HG03135 (cell line): ENCODE data around the gene RASGRP2.

Source experiments
- ATAC-seq: cut with Tn5 transposase; IDR thresholded peaks from one replicate; pipeline ENCODE4 v1.9.1; 2021; ENCODE audit warnings: mild to moderate bottlenecking, moderate library complexity; ENCODE audit not compliant: unreplicated experiment

RASGRP2 gene

DNA sequence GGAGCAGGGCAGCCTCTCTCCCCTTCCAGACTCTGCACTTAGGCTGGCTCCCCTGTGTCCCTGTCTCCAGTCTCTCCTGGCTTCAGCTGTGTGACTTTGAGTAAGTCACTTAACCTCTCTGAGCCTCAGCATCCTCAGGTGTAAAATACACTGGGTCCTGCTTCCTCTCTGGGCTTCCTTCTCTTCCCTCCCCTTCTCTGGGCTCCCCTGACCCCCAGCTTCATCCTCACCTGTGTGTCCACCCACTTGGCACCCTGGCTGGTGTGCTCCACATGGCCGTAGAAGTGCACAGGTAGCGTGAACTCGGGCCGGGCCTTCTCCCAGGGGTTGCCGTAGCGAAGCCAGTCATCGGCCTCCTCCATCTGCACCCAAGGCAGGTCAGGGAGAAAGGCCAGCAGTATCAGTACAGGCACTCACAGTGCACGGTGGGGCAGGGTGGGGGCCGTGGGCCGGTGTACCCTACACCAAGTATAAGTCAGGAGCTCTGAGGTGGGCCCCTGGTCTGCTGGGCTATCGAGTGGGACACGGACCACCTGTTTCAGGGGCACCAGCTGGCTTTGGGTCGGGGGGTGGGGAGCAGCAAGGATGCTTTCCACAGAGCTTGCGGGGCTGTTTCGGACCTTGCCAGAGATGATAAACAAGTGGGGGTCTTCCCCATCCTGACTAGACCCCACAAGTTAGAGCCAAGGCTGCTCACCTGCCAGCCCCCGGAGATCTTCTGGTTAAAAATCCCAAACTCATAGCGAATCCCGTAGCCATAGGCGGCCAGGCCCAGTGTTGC is 13.8 kb upstream of the RASGRP2 start:
- ATAC-seq, result no peak

DNA sequence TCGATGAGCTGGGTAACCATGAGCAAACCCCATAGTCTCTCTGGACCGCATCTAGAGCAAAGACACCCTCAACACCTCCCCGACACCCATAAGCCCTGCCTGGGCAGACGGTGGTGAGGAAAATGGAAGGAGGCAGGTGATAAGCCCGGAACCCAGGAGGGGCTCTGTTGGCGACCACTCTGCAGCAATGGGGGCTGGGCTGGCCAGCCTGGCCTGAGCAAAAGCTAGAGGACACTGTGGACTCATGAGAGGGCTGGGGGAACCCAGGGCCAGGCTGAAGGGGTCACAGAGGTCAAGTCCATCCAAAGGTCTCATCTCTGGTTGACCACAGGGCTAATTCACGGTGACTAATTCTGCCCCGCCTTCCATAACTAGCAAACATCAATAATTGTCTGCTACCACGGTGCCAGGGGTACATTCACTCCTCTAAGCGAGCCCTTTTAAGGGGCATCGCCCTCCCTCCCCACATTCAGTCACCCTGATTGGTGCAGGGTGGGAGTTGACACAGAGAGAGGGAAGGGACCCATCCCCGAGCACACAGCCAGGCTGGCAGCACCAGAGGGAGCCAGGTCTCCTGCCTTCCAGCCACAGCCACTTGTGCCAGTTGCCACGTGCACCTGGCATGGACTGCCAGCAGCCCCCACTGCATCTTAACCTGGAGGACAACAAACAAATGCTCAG is 11.9 kb upstream of the RASGRP2 start:
- no peak for ATAC-seq

DNA sequence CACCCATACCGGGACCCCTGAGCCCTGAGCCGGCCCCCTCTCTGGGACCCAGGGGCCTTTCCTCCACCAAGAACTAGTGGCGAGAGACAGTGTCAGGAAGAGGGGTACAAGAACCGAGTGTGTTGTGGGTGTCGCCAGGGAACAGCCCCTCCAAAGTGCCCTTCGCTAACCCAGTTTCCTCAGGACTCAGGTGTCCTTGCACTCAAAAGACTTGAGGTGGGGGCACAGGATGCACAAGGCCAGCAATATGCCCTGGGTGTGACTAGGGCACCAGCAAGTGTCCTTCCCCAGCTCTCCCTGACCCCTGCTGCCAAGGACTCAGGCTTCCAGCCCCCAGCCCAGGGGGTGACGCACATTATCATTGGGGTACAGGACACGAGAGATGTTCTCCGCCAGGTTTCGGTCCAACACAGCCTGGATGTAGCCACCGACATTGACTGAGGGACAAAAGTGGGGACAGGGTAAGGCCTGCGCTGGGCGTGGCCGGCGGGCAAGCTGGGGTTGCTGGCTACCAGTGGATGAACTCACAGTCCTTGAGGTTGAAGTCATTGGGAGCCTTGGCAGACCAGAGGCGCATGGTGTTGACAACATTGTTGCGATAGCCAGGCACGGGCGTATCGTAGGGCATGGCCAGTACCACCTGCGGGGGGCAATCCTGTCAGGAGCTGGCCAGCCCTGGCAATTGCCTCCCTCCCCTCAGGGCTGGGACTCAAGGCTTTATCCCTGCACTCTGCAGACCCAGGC is 11.1 kb upstream of the RASGRP2 start:
- no peak for ATAC-seq

GRCh38 chr11:64754124-64754918 is 10.4 kb upstream of the RASGRP2 start:
- no peak for ATAC-seq

- ATAC-seq, result no peak
Observed at GRCh38 chr11:64753380-64754123, 9.6 kb upstream of the RASGRP2 start.

- no peak for ATAC-seq
Observed at GRCh38 chr11:64753019-64753379, 9.1 kb upstream of the RASGRP2 start.

DNA sequence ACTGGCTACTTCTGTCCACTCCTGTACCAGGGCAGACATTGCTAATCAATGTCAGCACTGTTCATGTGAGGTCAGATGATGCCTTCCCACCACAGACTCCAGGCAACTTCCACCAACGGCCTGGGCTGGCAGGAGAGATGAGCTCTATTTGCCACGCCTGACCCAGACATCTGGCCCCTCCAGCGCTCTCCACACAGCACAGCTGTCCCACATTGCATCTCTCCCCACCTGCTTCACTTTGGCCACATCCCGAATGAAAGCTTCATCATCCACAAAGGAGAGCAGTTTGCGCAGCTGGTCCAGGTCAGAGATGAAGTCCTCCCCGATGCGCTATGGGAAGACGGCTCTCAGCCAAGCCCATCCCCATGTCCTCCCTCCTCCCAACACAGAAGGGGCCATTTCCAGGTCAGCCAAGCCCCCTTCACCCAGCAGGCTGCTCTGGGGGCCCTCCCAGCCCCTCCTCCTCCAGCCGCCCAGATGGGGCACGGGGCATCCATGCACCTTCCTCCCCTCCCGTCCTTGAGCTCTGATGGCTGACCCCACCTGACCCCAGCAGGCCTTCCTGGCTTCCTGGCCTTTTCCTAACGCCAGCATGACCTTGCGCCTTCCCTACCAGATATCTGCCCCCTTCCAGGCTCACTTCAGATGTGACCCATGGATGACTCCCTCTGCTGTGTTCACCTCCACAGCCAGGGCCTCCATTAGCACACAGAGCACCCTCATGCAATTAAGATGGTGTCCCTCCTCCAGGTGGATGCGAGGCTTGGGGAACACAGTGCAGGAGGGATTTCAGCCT is 8.4 kb upstream of the RASGRP2 start:
- ATAC-seq, result no peak

GRCh38 chr11:64751580-64751979 is 7.6 kb upstream of the RASGRP2 start:
- no peak for ATAC-seq

- ATAC-seq, result no peak
Observed at GRCh38 chr11:64751136-64751535, 7.2 kb upstream of the RASGRP2 start.

- no peak for ATAC-seq
Observed at GRCh38 chr11:64750361-64751054, 6.6 kb upstream of the RASGRP2 start.

DNA sequence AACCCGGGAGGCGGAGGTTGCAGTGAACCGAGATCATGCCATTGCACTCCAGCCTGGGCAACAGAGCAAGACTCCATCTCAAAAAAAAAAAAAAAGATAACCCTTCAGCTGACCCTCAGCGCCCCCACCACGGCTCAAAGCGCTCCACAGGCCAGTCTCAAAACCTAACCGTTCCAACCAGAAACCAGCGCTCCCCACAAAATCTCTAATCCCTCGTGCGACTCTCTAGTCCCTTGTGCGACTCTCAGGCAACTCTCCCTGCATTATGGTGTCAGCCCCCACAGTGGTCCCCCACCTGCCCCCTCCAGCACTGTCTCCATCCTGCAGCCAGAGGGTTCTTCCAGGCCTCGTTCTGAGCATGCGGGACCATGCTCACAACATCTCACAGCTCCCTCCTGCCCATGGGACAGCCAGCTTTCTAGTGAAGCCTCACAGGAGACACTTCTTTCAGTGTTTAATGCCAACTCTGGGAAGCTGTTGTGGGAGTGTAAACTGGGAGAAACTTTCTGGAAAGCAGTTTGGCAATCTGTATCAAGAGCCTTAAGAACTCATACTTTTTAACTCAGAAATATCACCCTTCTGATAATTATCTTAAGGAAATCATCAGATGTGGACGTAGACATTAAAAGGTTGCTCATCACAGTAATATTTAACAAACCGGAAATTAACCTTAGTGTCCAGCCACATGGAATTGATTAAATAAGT is 4.2 kb upstream of the RASGRP2 start:
- no peak for ATAC-seq

- ATAC-seq, result no peak
Observed at GRCh38 chr11:64746486-64746885, 2.5 kb upstream of the RASGRP2 start.

GRCh38 chr11:64745521-64746328 is 1.8 kb upstream of the RASGRP2 start:
- ATAC-seq, result no peak

- no peak for ATAC-seq
Observed at GRCh38 chr11:64745189-64745520, 1.2 kb upstream of the RASGRP2 start.

DNA sequence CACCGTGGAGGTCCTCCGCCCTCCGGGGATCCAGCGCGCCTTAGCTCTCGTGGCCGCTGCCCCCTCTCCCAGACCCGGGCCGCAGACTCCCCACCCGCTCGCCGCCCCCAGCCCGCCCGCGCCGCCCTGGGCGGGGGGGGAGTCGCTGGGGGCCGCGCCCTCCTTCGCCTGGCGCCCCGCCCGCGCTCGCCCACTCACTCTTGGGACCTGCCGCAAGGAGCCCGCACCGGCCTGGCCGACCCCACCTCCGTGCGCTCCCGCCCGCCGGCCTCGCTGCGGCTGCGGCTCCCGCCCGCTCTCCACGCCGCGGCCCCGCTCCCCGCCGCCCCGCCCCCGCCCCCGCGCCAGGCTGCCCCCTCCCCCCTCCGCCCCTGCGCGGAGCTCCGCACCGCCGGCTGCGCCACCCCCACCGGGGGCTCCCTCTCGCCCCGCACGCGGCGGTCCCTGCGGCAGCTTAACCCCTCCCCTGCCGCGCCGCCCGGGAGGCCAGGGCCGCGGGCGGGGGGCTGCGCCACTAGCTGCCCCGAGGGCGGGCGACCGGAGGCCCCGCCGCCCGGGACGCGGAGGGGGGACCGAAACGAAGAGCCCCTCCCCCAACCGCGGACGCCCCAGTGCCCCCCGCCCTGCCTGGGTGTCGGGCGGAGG is 724 bp upstream of the RASGRP2 start:
- ATAC-seq, result no peak

DNA sequence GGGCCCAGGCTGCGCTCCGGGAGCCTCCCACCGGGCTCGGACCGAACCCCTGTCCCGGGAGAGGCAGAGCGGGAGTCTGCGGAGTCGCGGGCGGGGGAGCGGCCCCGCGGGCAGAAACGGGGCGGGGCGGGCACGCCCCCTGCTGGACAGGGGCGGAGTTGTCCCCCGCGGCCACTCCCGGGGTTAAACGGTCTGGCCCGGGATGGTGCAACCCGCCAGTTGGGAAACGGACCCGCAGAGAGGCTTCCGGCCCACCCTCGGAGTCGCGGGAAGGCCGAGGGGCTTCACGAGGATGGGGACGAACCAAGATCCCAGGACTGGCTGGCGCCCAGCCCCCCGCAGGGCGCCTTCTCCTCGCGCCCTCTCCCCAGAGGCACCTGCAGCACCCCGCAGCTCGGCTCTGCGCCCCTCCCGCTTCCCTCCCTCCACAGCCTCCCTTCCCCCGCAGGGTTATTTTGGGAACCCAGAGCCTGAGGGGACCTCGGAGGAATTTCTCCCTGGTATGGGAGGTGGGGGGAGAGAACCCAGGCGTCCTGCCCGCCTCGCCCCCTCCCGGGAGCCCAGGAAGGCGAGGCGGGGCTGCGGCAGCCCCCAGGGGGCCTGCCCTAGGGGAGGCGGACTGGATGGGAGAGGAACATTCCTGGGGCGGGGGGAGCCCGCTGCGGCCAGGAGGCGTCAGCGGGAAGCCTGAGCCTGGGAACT is 902 bp downstream of the RASGRP2 start:
- no peak for ATAC-seq
